Pancreas (tissue), 10 donors: ENCODE results near the gene TSC22D1. TPM values are rescaled to one million over a fixed set of nuclear protein-coding genes. Genes with fewer than 3 reads are reported as not detected.
A peak's percentile ranks its signal among the peaks of the same experiment; 100 is the strongest.

Source experiments
- ATAC-seq, 4 donors: fragments of 200-7000 bp; cut with Tn5 transposase; one replicate each; pipeline versions ENCODE4 v1.8.0 to v1.9.1; 2020; ENCODE audit warnings: mild to moderate bottlenecking in 4 of 4, moderate library complexity in 4 of 4
- DNase-seq, 6 donors: peaks; one replicate each; pipeline ENCODE4 v3.0.0-alpha.2; 2020
- FAIRE-seq: peaks from 2 replicates; lab custom pipeline; 2012; peaks lifted over from hg19 to GRCh38; lab: Jason Lieb, UNC
- H3K27ac ChIP-seq, 4 donors: fragments of 200-600 bp; sonication (generic); 1 replicate in 3 of 4; 2 replicates in 1 of 4; pipeline versions ENCODE4 v1.5.0 to v1.8.0; 2020
- H3K27me3 ChIP-seq, 4 donors: fragments of 200-600 bp; one replicate each; pipeline ENCODE4 v1.8.0; 2021
- H3K36me3 ChIP-seq, 3 donors: fragments of 200-600 bp; sonication (generic) in 1 of 3; one replicate each; pipeline versions ENCODE4 v1.5.0 to v1.8.0; 2020 to 2021
- H3K4me1 ChIP-seq, 3 donors: fragments of 200-600 bp; one replicate each; pipeline ENCODE4 v1.8.0; 2021
- H3K4me3 ChIP-seq, 4 donors: fragments of 200-600 bp; sonication (generic) in 2 of 4; one replicate each; pipeline versions ENCODE4 v1.5.0 to v1.8.0; 2020 to 2021
- H3K9me3 ChIP-seq, 4 donors: fragments of 200-600 bp; one replicate each; pipeline ENCODE4 v1.8.0; 2021
- CTCF ChIP-seq, 4 donors: fragments of 200-600 bp; sonication (generic) in 3 of 4; IDR thresholded peaks; one replicate each; pipeline versions ENCODE4 v1.5.0 to v1.8.0; 2021; ENCODE audit warnings: antibody characterized with exemption in 4 of 4
- WGBS, 2 donors: extraction: QIAGEN DNeasy Blood & Tissue Kit; methylation state at CpG; one replicate each; pipeline ENCODE4 v1.1.7; 2013; 5-methylcytosine and 5-hydroxymethylcytosine counted together
- intact Hi-C, 3 donors: fragments of 100-400 bp; cut with DNase I; formaldehyde crosslinking; loops; one replicate each; pipeline versions ENCODE4 v1.11.1 to v1.14.2; 2022
- polyA plus RNA-seq, 2 donors: library from polyadenylated mRNA; stranded (reverse); fragments of 200-250 nt; gene quantifications; one replicate each; pipeline ENCODE4 v1.2.3, GENCODE V29; 2013
- total RNA-seq, 6 donors: library from RNA; stranded (reverse); fragmentation: NEBNext Ultra II Directional in 4 of 6; extraction: Animal tissue kit (Norgen Biotek cat#: 25700) in 4 of 6; gene quantifications; one replicate each; pipeline versions ENCODE4 v1.2.1 to v1.2.4, GENCODE V29; 2021 to 2023
- donor health status: healthy with polysubstance abuse.
- donor health status: DM: no; HTN: no; CAD: no; lungs with moderate emphysema.
- donor health status: DM: no; HTN: no; CAD: no.
- donor health status: control.
- donor health status: control.
- donor health status: Bipolar disorder and iron deficiency.
- donor health status: DM: yes; HTN: yes; CAD: no.
- donor health status: DM: no; HTN: no; CAD: no.
- donor health status: DM: no; HTN: no; CAD: no.
- donor health status: DM: yes; HTN: yes; CAD: no.

Gene TSC22D1
- total and polyA plus RNA-seq, 8 donors, result 16.8 to 49.9 (median 30.2) TPM

DNA sequence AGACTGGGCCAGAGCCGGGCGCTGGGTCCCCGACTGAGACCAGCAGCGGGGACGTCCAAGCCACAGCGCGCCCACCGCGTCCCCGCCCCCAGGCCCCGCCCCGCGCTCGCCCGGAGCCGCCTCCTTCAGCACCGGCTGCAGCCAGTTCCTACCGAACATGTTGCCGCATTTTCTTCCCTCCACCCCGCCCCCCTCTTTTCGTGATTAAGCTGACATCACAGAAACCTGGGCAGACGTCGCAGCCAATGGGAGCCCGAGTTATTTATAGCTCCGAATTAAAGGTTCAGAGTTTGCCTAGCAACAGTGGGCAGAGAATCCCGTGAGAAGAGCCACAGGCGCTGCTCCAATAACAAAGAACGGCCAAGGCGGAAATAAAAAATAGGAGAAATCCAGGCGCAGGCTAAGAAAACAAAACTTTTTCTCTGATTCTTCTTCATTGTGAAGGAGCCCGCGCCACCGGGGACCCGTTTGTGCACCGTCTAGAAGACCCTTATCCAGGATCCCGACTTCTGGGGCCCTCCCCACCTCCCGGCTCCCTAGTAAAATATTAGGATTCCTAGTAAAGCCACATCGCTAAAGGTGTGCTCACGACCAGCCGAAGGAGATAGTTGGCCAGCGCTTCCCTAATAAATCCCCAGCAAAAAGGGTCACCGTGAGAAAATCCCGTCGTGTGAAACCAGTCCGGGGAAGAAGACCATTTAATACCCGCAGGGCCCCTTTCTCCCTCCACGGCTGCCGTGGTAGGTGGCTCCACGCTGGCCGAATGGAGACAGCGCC, 140.8 kb downstream of the TSC22D1 start:
- peaks cover 10 to 36% (median 11%) of the 10 kb centered on the region in 3 donors for H3K4me1 ChIP-seq
- intact Hi-C loops, result loop anchor here in 2 of 3 donors (5.0 to 10.0 kb wide), 2 partner anchors 241 to 388 kb away; no protein-coding TSS in a partner anchor
- H3K9me3 ChIP-seq, result no peaks in the 10 kb centered on the region
- ATAC-seq (peak; percentile 78 to 86 (median 84)), FAIRE-seq (peak; percentile 95), DNase-seq (peak; percentile 95 to 99 (median 97))
- WGBS, 2 donors, result 0 to 1% methylated on average over 49 to 51 of the region's 51 CpGs
- H3K4me3 ChIP-seq, result peak overlapping the region; percentile 45 to 77 (median 50)
- TF ChIP-seq CTCF (IDR thresholded peaks at IDR 0.05), result no peak
- peaks cover 0 to 7% (median 0%) of the 10 kb centered on the region in 3 donors for H3K36me3 ChIP-seq
- no peaks in the 10 kb centered on the region for H3K27me3 ChIP-seq
- H3K27ac ChIP-seq, result peak overlapping the region; percentile 85 to 99 (median 92)

- ATAC-seq (no peak), FAIRE-seq (no peak), DNase-seq (no peak)
- TF ChIP-seq CTCF (IDR thresholded peaks at IDR 0.05), result no peak
- peaks cover 10 to 36% (median 11%) of the 10 kb centered on the region in 3 donors for H3K4me1 ChIP-seq
- peaks cover 0 to 7% (median 0%) of the 10 kb centered on the region in 3 donors for H3K36me3 ChIP-seq
- WGBS, 2 donors, result 3 to 6% methylated on average over 4 of the region's 4 CpGs
- H3K9me3 ChIP-seq, result no peaks in the 10 kb centered on the region
- H3K27ac ChIP-seq, result peak overlapping the region; percentile 40 to 99 (median 92)
- peak overlapping the region; percentile 24 to 54 (median 38) for H3K4me3 ChIP-seq
- no peaks in the 10 kb centered on the region for H3K27me3 ChIP-seq
- intact Hi-C loops, result loop anchor here in 2 of 3 donors (5.0 to 10.0 kb wide), 2 partner anchors 240 to 387 kb away; no protein-coding TSS in a partner anchor
Observed at GRCh38 chr13:44434766-44435141, 141.4 kb downstream of the TSC22D1 start.

- H3K4me3 ChIP-seq, result peak overlapping the region; percentile 24 to 54 (median 38)
- H3K36me3 ChIP-seq, result peaks cover 0 to 7% (median 0%) of the 10 kb centered on the region in 3 donors
- FAIRE-seq, result no peak
- no peaks in the 10 kb centered on the region for H3K27me3 ChIP-seq
- WGBS, 2 donors, result 65 to 73% methylated on average over 15 of the region's 15 CpGs
- peak overlapping the region in 3 of 4 donors; percentile 40 to 99 (median 98) for H3K27ac ChIP-seq
- peaks cover 10 to 36% (median 11%) of the 10 kb centered on the region in 3 donors for H3K4me1 ChIP-seq
- intact Hi-C loops, result loop anchor here in 1 of 3 donors (10.0 kb wide), 1 partner anchor 239 kb away; no protein-coding TSS in a partner anchor
- peak in 1 of 6 donors; percentile 34 for DNase-seq
- no peak for ATAC-seq
- no peaks in the 10 kb centered on the region for H3K9me3 ChIP-seq
- TF ChIP-seq CTCF (IDR thresholded peaks at IDR 0.05), result no peak
Observed at GRCh38 chr13:44433863-44434765, 142.0 kb downstream of the TSC22D1 start.

DNA sequence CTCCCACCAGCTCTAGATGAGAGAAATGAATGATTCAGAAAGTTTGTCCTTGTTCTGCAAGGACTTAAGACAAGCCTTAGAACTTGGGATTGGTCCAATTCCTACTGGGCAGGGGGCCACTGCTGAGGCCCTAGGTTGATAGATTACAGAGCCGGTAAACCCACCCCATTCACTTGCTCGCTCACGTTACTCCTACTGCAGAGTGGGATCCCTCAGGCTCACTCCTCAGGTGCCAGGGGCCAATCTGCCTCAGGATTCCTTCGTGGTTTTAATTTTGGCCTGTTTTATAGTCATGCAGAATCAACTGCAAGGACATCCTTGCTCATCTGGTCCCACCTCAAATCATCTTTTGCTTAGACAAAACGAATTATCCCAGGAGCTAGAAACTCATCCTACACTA, 143.5 kb downstream of the TSC22D1 start:
- H3K4me1 ChIP-seq, result peaks cover 10 to 33% (median 11%) of the 10 kb centered on the region in 3 donors
- WGBS, 2 donors, result 80% methylated on average over 5 of the region's 5 CpGs
- H3K36me3 ChIP-seq, result peaks cover 0 to 7% (median 0%) of the 10 kb centered on the region in 3 donors
- H3K27ac ChIP-seq, result no peak overlapping the region
- no peak for ATAC-seq
- no peaks in the 10 kb centered on the region for H3K27me3 ChIP-seq
- no peaks in the 10 kb centered on the region for H3K9me3 ChIP-seq
- TF ChIP-seq CTCF (IDR thresholded peaks at IDR 0.05), result no peak
- no peak for FAIRE-seq
- H3K4me3 ChIP-seq, result no peak overlapping the region
- intact Hi-C loops, result loop anchor here in 1 of 3 donors (10.0 kb wide), 1 partner anchor 238 kb away; no protein-coding TSS in a partner anchor
- DNase-seq, result no peak
